ENCODE data around the gene KLHL29.
A peak's percentile ranks its signal among the peaks of the same experiment; 100 is the strongest.

The KLHL29 gene

DNA sequence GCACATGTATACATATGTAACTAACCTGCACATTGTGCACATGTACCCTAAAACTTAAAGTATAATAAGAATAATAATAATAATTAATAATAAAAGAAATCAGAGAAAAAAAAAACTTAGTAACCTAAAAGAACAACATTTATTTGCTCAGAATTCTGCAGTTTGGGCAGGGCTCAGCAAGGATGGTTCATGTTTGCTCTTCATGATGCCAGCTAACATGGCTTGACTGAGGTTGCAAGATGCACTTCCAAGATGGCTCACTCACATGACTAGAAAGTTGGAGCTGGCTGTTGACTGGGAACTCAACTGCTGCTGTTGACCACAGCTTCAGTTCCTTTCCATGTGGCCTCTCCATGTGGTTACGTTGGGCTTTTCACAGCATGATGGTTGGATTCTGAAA lies 56.4 kb downstream of the KLHL29 start:
- no peaks in the 10 kb centered on the region for H4K20me1 ChIP-seq
- H3K4me2 ChIP-seq, result no peak overlapping the region
- no peak for TF ChIP-seq Cebpa-rat (IDR thresholded peaks at IDR 0.05)
- no peak overlapping the region for H3K4me3 ChIP-seq
- 0 out of 20 replicates have a peak, but pooled peaks cover 0 to 8% (median 0%) of the 10 kb centered on the region in 10 experiments for H3K4me1 ChIP-seq
- no peaks in the 10 kb centered on the region for H3K36me3 ChIP-seq
- H3K9me3 ChIP-seq (replicated peaks in 1 of 11), result peaks cover 9 to 21% (median 15%) of the 10 kb centered on the region in 11 experiments; a peak in 21 of 22 replicates
- peaks cover 0 to 7% (median 0%) of the 10 kb centered on the region in 11 experiments; a peak in 2 of 22 replicates for H3K27me3 ChIP-seq
- no peak overlapping the region for H3K9ac ChIP-seq
- H3K27ac ChIP-seq, result no peak overlapping the region

DNA sequence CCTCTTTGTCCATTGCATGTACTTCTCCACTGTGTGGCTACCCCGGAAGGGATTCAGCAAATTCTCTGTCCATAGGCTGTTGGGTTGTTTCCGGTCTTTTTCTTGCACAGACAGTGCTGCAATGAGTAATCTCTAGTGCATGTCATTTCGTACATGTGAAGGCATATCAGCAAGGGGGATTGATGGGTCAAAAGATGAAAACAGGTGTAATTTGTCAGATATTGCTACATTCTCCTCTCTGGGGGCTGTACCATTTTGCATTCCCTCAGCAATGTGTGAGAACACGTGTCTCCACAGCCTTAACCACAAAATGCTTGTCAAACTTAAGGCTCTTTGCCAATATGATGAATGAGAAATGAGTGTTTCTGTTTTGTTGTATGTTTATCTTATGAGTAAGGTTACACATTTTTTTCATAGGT lies 60.5 kb downstream of the KLHL29 start:
- Histone ChIP-seq H3K36me3 (no peaks in the 10 kb centered on the region), H3K9me3 (replicated peaks in 1 of 11) (peaks cover 6 to 15% (median 9%) of the 10 kb centered on the region in 11 experiments; a peak in 19 of 22 replicates), H3K27ac (no peak overlapping the region), H3K27me3 (peaks cover 0 to 23% (median 5%) of the 10 kb centered on the region in 11 experiments; a peak in 9 of 22 replicates), H3K4me1 (peaks cover 0 to 17% (median 6%) of the 10 kb centered on the region in 10 experiments; a peak in 8 of 20 replicates), H3K4me3 (no peak overlapping the region), H3K9ac (no peak overlapping the region), H4K20me1 (peaks cover 0 to 17% (median 0%) of the 10 kb centered on the region in 11 experiments; a peak in 1 of 22 replicates), H3K4me2 (0 out of 22 replicates have a peak overlapping the region, but pooled peaks of 2 of the 11 experiments have one; percentile 6 to 7)
- TF ChIP-seq Cebpa-rat (IDR thresholded peaks at IDR 0.05), result no peak

DNA sequence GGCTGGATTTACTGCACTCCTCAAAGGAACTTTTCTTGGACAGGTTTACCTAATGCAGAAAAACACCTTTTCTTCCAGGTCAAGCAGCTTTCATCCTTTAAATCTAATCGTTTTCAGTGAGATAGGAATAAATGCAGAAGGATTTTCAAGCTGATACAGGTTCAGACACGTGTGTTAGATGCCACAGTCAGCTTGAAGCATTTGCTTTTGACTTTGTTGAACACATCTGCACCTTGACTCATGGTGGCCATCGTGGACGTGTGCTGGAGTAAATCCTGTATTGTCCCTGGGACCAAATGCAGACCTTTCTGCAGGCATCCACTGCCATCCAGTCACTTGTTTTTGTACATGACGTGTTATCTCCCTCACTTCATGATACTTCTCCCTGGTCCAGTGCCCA lies 61.9 kb downstream of the KLHL29 start:
- Histone ChIP-seq H3K27me3 (peaks cover 9 to 38% (median 18%) of the 10 kb centered on the region in 11 experiments; a peak in 21 of 22 replicates), H3K36me3 (no peaks in the 10 kb centered on the region), H3K9me3 (replicated peaks in 1 of 11) (peaks cover 0 to 9% (median 3%) of the 10 kb centered on the region in 11 experiments; a peak in 12 of 22 replicates), H3K4me2 (no peak overlapping the region), H3K9ac (no peak overlapping the region), H3K4me3 (no peak overlapping the region), H3K4me1 (peaks cover 1 to 17% (median 7%) of the 10 kb centered on the region in 10 experiments; a peak in 12 of 20 replicates), H3K27ac (no peak overlapping the region), H4K20me1 (peaks cover 0 to 24% (median 0%) of the 10 kb centered on the region in 11 experiments; a peak in 3 of 22 replicates)
- no peak for TF ChIP-seq Cebpa-rat (IDR thresholded peaks at IDR 0.05)

- Histone ChIP-seq H3K4me1 (peaks cover 6 to 21% (median 11%) of the 10 kb centered on the region in 10 experiments), H3K36me3 (no peaks in the 10 kb centered on the region), H3K27ac (no peak overlapping the region), H3K9me3 (replicated peaks in 1 of 11) (peaks cover 0 to 4% (median under 1%) of the 10 kb centered on the region in 11 experiments; a peak in 3 of 22 replicates), H3K4me2 (no peak overlapping the region), H3K4me3 (no peak overlapping the region), H3K9ac (no peak overlapping the region), H4K20me1 (peaks cover 0 to 29% (median 0%) of the 10 kb centered on the region in 11 experiments; a peak in 3 of 22 replicates), H3K27me3 (peaks cover 9 to 43% (median 23%) of the 10 kb centered on the region in 11 experiments; a peak in 21 of 22 replicates)
- TF ChIP-seq Cebpa-rat (IDR thresholded peaks at IDR 0.05), result no peak
Measured at GRCh38 chr2:23447405-23447804, 62.4 kb downstream of the KLHL29 start.

GRCh38 chr2:23448906-23449305 lies 63.9 kb downstream of the KLHL29 start:
- Histone ChIP-seq H3K27ac (no peak overlapping the region), H3K9ac (no peak overlapping the region), H3K36me3 (no peaks in the 10 kb centered on the region), H3K27me3 (peaks cover 17 to 55% (median 32%) of the 10 kb centered on the region in 11 experiments), H3K9me3 (replicated peaks in 1 of 11) (no peaks in the 10 kb centered on the region), H3K4me1 (peaks cover 21 to 36% (median 26%) of the 10 kb centered on the region in 10 experiments), H3K4me3 (no peak overlapping the region), H4K20me1 (peaks cover 0 to 39% (median 9%) of the 10 kb centered on the region in 11 experiments; a peak in 12 of 22 replicates), H3K4me2 (peak overlapping the region in 5 of 11 experiments; percentile 11 to 75 (median 36); a peak in 6 of 22 replicates)
- TF ChIP-seq Cebpa-rat (IDR thresholded peaks at IDR 0.05), result no peak

GRCh38 chr2:23449413-23449812 lies 64.4 kb downstream of the KLHL29 start:
- H3K9ac ChIP-seq, result no peak overlapping the region
- no peak overlapping the region for H3K27ac ChIP-seq
- no peaks in the 10 kb centered on the region for H3K9me3 ChIP-seq (replicated peaks in 1 of 11)
- peaks cover 21 to 60% (median 37%) of the 10 kb centered on the region in 11 experiments for H3K27me3 ChIP-seq
- H3K4me1 ChIP-seq, result peaks cover 23 to 41% (median 27%) of the 10 kb centered on the region in 10 experiments
- no peak overlapping the region for H3K4me3 ChIP-seq
- H4K20me1 ChIP-seq, result peaks cover 0 to 40% (median 9%) of the 10 kb centered on the region in 11 experiments; a peak in 12 of 22 replicates
- TF ChIP-seq Cebpa-rat (IDR thresholded peaks at IDR 0.05), result no peak
- peak overlapping the region in 6 of 11 experiments; percentile 11 to 75 (median 33); a peak in 7 of 22 replicates for H3K4me2 ChIP-seq
- no peaks in the 10 kb centered on the region for H3K36me3 ChIP-seq

DNA sequence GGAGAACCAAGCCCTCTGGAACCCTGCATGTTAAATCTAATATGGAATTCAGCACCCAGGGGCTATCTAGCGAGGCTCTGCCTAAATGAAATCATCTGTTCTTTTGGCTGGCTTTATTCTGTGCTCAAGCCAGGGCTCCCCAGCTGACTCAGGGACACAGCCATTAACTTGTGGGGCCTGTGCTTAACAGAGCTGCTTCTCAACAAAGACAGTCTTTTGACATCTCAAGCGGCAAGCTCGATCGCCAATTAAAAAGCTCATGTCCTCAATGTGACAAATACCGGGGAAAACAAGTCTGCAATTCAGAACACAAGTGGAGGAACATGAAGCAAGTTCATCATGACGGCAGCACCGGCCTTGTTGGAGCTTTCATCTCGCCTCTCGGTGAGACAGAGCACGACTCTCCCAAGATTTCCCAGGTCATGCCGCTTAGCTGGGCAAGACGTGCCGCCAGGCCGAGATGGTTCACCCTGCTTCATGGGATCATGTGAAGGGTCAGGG lies 64.9 kb downstream of the KLHL29 start:
- no peak overlapping the region for H3K9ac ChIP-seq
- peaks cover 25 to 65% (median 41%) of the 10 kb centered on the region in 11 experiments for H3K27me3 ChIP-seq
- TF ChIP-seq Cebpa-rat (IDR thresholded peaks at IDR 0.05), result no peak
- peaks cover 23 to 46% (median 29%) of the 10 kb centered on the region in 10 experiments for H3K4me1 ChIP-seq
- no peaks in the 10 kb centered on the region for H3K9me3 ChIP-seq (replicated peaks in 1 of 11)
- H3K36me3 ChIP-seq, result no peaks in the 10 kb centered on the region
- H3K27ac ChIP-seq, result no peak overlapping the region
- H3K4me3 ChIP-seq, result no peak overlapping the region
- peak overlapping the region in 5 of 11 experiments; percentile 26 to 75 (median 36); a peak in 7 of 22 replicates for H3K4me2 ChIP-seq
- peaks cover 0 to 40% (median 9%) of the 10 kb centered on the region in 11 experiments; a peak in 12 of 22 replicates for H4K20me1 ChIP-seq

GRCh38 chr2:23452372-23452771 lies 67.4 kb downstream of the KLHL29 start:
- Histone ChIP-seq H3K9me3 (replicated peaks in 1 of 11) (no peaks in the 10 kb centered on the region), H4K20me1 (peaks cover 0 to 43% (median 9%) of the 10 kb centered on the region in 11 experiments; a peak in 12 of 22 replicates), H3K4me3 (no peak overlapping the region), H3K4me1 (peaks cover 20 to 48% (median 29%) of the 10 kb centered on the region in 10 experiments), H3K27me3 (peaks cover 33 to 74% (median 62%) of the 10 kb centered on the region in 11 experiments), H3K27ac (no peak overlapping the region), H3K9ac (no peak overlapping the region), H3K36me3 (no peaks in the 10 kb centered on the region), H3K4me2 (peak overlapping the region; percentile 70 to 93 (median 86))
- no peak for TF ChIP-seq Cebpa-rat (IDR thresholded peaks at IDR 0.05)

DNA sequence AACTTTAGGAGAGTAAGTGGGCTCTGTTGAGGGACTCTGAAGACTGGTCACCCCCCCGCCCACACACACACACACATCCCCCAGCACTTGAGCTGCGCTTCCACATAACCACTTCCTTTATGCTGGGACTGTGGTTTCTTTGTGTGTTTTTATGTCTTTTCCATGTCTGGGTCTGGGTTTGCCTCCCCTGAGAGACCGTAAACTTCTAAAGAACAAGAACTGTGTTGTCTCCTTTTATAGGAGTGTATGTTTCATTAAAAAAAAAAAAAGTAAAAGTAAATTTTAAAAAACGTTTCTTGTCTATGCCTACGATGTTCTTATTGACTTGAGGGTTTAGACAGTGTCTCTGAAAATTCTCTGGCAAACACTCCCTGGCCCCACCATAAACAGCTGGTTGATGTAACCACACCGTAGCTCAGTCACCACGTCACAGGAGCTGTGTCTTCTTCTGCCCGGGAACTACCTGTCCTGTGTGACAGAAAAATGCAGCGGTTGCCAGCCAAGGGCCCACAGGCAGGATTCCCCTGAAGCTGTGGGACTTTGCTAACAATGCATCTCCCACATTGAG lies 68.0 kb downstream of the KLHL29 start:
- Histone ChIP-seq H3K27me3 (peaks cover 33 to 78% (median 62%) of the 10 kb centered on the region in 11 experiments), H3K4me2 (peak overlapping the region; percentile 70 to 93 (median 86)), H3K36me3 (no peaks in the 10 kb centered on the region), H3K27ac (0 out of 22 replicates have a peak overlapping the region, but pooled peaks of 1 of the 11 experiments have one; percentile 7), H3K4me1 (peaks cover 20 to 48% (median 29%) of the 10 kb centered on the region in 10 experiments), H4K20me1 (peaks cover 0 to 43% (median 9%) of the 10 kb centered on the region in 11 experiments; a peak in 12 of 22 replicates), H3K9me3 (replicated peaks in 1 of 11) (no peaks in the 10 kb centered on the region), H3K9ac (peak overlapping the region in 5 of 11 experiments; percentile 12 to 20 (median 15); a peak in 4 of 22 replicates), H3K4me3 (peak overlapping the region in 1 of 10 experiments; percentile 17; a peak in 2 of 20 replicates)
- TF ChIP-seq Cebpa-rat (IDR thresholded peaks at IDR 0.05), result no peak

Data from BLaER1 treated with 17β-estradiol and CSF1 and Interleukin-3, amounts not matched to agents 10 nM and 100 nM (cell line).